GM18951 (cell line): ENCODE results near the gene SERGEF.

Source experiments
- POLR2A ChIP-seq: IDR thresholded peaks from 4 replicates; pipeline ENCODE4 v1.6.1; 2011; ENCODE audit warnings: mild to moderate bottlenecking; ENCODE audit not compliant: insufficient read length, insufficient read depth; ENCODE audit errors: extremely low read depth
- in situ Hi-C: fragments of 300-500 bp; cut with MboI; formaldehyde crosslinking; loops from one replicate; pipeline ENCODE4 v1.12.0; 2022; ENCODE audit warnings: low sequenced_read_pairs, mixed read lengths, inconsistent platforms; ENCODE audit not compliant: unreplicated experiment

The SERGEF gene

GRCh38 chr11:17855531-17856290 lies 157.1 kb downstream of the SERGEF start:
- in situ Hi-C loops = no loop called here
- no peak for TF ChIP-seq POLR2A

- in situ Hi-C loops = no loop called here
- TF ChIP-seq POLR2A = no peak
These were observed 159.6 kb downstream of the SERGEF start for GRCh38 chr11:17853280-17853679.

- TF ChIP-seq POLR2A = no peak
- in situ Hi-C loops = no loop called here
These were observed 160.6 kb downstream of the SERGEF start for GRCh38 chr11:17852246-17852645.

GRCh38 chr11:17851697-17852096 lies 161.2 kb downstream of the SERGEF start:
- in situ Hi-C loops = no loop called here
- no peak for TF ChIP-seq POLR2A

- in situ Hi-C loops = no loop called here
- no peak for TF ChIP-seq POLR2A
These were observed 162.5 kb downstream of the SERGEF start for GRCh38 chr11:17850336-17850735.

GRCh38 chr11:17848715-17849114 lies 164.1 kb downstream of the SERGEF start:
- no peak for TF ChIP-seq POLR2A
- in situ Hi-C loops = no loop called here

GRCh38 chr11:17846852-17847453 lies 165.9 kb downstream of the SERGEF start:
- in situ Hi-C loops = no loop called here
- TF ChIP-seq POLR2A = no peak

- no peak for TF ChIP-seq POLR2A
These were observed 167.4 kb downstream of the SERGEF start for GRCh38 chr11:17845431-17845881.

GRCh38 chr11:17840101-17840548 lies 172.7 kb downstream of the SERGEF start:
- TF ChIP-seq POLR2A = no peak
- in situ Hi-C loops = no loop called here

More at GRCh38 chr11:17845431-17845881, 167.4 kb downstream of the SERGEF start:
- in situ Hi-C loops = no loop called here

- no peak for TF ChIP-seq POLR2A
These were observed 173.4 kb downstream of the SERGEF start for GRCh38 chr11:17839450-17839849.

GRCh38 chr11:17838102-17838501 lies 174.7 kb downstream of the SERGEF start:
- no peak for TF ChIP-seq POLR2A
- in situ Hi-C loops = no loop called here

More at GRCh38 chr11:17839450-17839849, 173.4 kb downstream of the SERGEF start:
- in situ Hi-C loops = no loop called here

- no peak for TF ChIP-seq POLR2A
- in situ Hi-C loops = no loop called here
These were observed 181.0 kb downstream of the SERGEF start for GRCh38 chr11:17831883-17832282.

GRCh38 chr11:17831228-17831627 lies 181.6 kb downstream of the SERGEF start:
- in situ Hi-C loops = no loop called here
- TF ChIP-seq POLR2A = no peak

GRCh38 chr11:17828311-17828751 lies 184.5 kb downstream of the SERGEF start:
- no peak for TF ChIP-seq POLR2A
- in situ Hi-C loops = no loop called here

GRCh38 chr11:17827006-17827405 lies 185.8 kb downstream of the SERGEF start:
- in situ Hi-C loops = no loop called here
- TF ChIP-seq POLR2A = no peak
